DND-41 (cell line): Measurements from ENCODE around the gene PSEN1.
"Not testable (repeated sequence)": the region's sequence is repeated elsewhere in the genome, so short reads cannot be mapped to it uniquely, and the experiment has no call there.

Experiments
- ATAC-seq: fragments of 200-7000 bp; cut with Tn5 transposase; 3 replicates; pipeline ENCODE4 v1.9.1; 2021; ENCODE audit warnings: low read depth; ENCODE audit not compliant: insufficient read depth
- DNase-seq: peaks from one replicate; pipeline ENCODE4 v3.0.0-alpha.2; 2020
- H2AFZ ChIP-seq: 2 replicates; pipeline ENCODE4 v1.6.0; 2012; ENCODE audit warnings: low read depth, low read length
- H3K27ac ChIP-seq: 2 replicates; pipeline ENCODE4 v1.5.1; 2012; ENCODE audit warnings: low read length, inconsistent platforms
- H3K27me3 ChIP-seq: fragments of 200-600 bp; sonication (generic); 2 replicates; pipeline ENCODE4 v1.6.0; 2012; ENCODE audit warnings: low read length, mild to moderate bottlenecking, inconsistent platforms; ENCODE audit not compliant: insufficient read depth, poor library complexity
- H3K36me3 ChIP-seq: 2 replicates; pipeline ENCODE4 v1.5.1; 2012; ENCODE audit warnings: low read length, inconsistent platforms; ENCODE audit not compliant: insufficient read depth
- H3K4me1 ChIP-seq: 2 replicates; pipeline ENCODE4 v1.5.1; 2012; ENCODE audit warnings: mild to moderate bottlenecking, low read length; ENCODE audit not compliant: insufficient read depth
- H3K4me2 ChIP-seq: 2 replicates; pipeline ENCODE4 v1.6.0; 2012; ENCODE audit warnings: mild to moderate bottlenecking, moderate library complexity, low read length, inconsistent platforms; ENCODE audit not compliant: insufficient read depth
- H3K4me3 ChIP-seq, 2 experiments: fragments of 200-600 bp in 1 of 2; shearing (Covaris generic) in 1 of 2; 2 replicates each; pipeline ENCODE4 v1.5.1; 2012 to 2016; ENCODE audit warnings: inconsistent platforms in 2 of 2, low read length in 2 of 2, mild to moderate bottlenecking in 2 of 2, low read depth in 1 of 2, moderate library complexity in 1 of 2
- H3K79me2 ChIP-seq: 2 replicates; pipeline ENCODE4 v1.6.0; 2012; ENCODE audit warnings: low read length, inconsistent platforms; ENCODE audit not compliant: insufficient read depth
- H3K9ac ChIP-seq: 2 replicates; pipeline ENCODE4 v1.6.0; 2012; ENCODE audit warnings: low read depth, mild to moderate bottlenecking, inconsistent platforms, low read length, moderate library complexity
- H3K9me3 ChIP-seq: 2 replicates; pipeline ENCODE4 v1.5.1; 2012; ENCODE audit warnings: low read length, moderate library complexity, mild to moderate bottlenecking, inconsistent platforms; ENCODE audit not compliant: insufficient read depth, severe bottlenecking
- H4K20me1 ChIP-seq: 2 replicates; pipeline ENCODE4 v1.6.0; 2012; ENCODE audit warnings: low read length; ENCODE audit not compliant: insufficient read depth
- CTCF ChIP-seq: IDR thresholded peaks from 2 replicates; pipeline ENCODE4 v1.5.1; 2012; ENCODE audit warnings: borderline replicate concordance, low read length, moderate library complexity, mild to moderate bottlenecking; ENCODE audit not compliant: poor library complexity, severe bottlenecking; ENCODE audit errors: extremely low read depth
- EZH2 ChIP-seq: IDR thresholded peaks from 3 replicates; pipeline ENCODE4 v1.6.1; 2012; ENCODE audit warnings: borderline replicate concordance, low read depth, mild to moderate bottlenecking, moderate library complexity, low read length, inconsistent platforms; ENCODE audit not compliant: severe bottlenecking

The PSEN1 gene

GRCh38 chr14:73176685-73177084 lies 40.4 kb downstream of the PSEN1 start:
- H3K9ac ChIP-seq: no peak overlapping the region
- no peaks in the 10 kb centered on the region for H3K9me3 ChIP-seq
- H3K4me3 ChIP-seq: no peak overlapping the region
- H3K36me3 ChIP-seq: peaks cover 55% of the 10 kb centered on the region
- TF ChIP-seq CTCF (no peak), EZH2 (no peak)
- no peaks in the 10 kb centered on the region for H3K4me1 ChIP-seq
- H4K20me1 ChIP-seq: no peaks in the 10 kb centered on the region
- H3K27ac ChIP-seq: no peak overlapping the region
- ATAC-seq (no peak), DNase-seq (no peak)
- no peak overlapping the region for H2AFZ ChIP-seq
- H3K27me3 ChIP-seq: no peaks in the 10 kb centered on the region
- no peak overlapping the region for H3K4me2 ChIP-seq
- H3K79me2 ChIP-seq: no peaks in the 10 kb centered on the region

GRCh38 chr14:73180385-73180805 lies 44.1 kb downstream of the PSEN1 start:
- Histone ChIP-seq H2AFZ (no peak overlapping the region), H3K4me2 (no peak overlapping the region), H3K4me1 (no peaks in the 10 kb centered on the region), H3K36me3 (peaks cover 30% of the 10 kb centered on the region), H3K4me3 (no peak overlapping the region), H3K9me3 (no peaks in the 10 kb centered on the region), H3K9ac (no peak overlapping the region), H3K79me2 (no peaks in the 10 kb centered on the region), H3K27me3 (no peaks in the 10 kb centered on the region), H3K27ac (no peak overlapping the region), H4K20me1 (no peaks in the 10 kb centered on the region)
- TF ChIP-seq EZH2 (no peak), CTCF (no peak)
- no peak for DNase-seq
- ATAC-seq: no peak

GRCh38 chr14:73180969-73181368 lies 44.7 kb downstream of the PSEN1 start:
- H3K27ac ChIP-seq, ATAC-seq, H4K20me1 ChIP-seq, H3K9me3 ChIP-seq, H2AFZ ChIP-seq, H3K4me2 ChIP-seq, H3K9ac ChIP-seq, DNase-seq, H3K27me3 ChIP-seq, H3K4me1 ChIP-seq, H3K4me3 ChIP-seq, H3K79me2 ChIP-seq: not testable (repeated sequence)
- peaks cover 30% of the 10 kb centered on the region for H3K36me3 ChIP-seq

- Histone ChIP-seq H4K20me1 (no peaks in the 10 kb centered on the region), H3K36me3 (peaks cover 38% of the 10 kb centered on the region), H2AFZ (no peak overlapping the region), H3K27me3 (no peaks in the 10 kb centered on the region), H3K4me2 (no peak overlapping the region), H3K27ac (no peak overlapping the region), H3K4me3 (no peak overlapping the region), H3K9ac (no peak overlapping the region), H3K9me3 (no peaks in the 10 kb centered on the region), H3K4me1 (no peaks in the 10 kb centered on the region), H3K79me2 (no peaks in the 10 kb centered on the region)
- DNase-seq: no peak
- no peak for ATAC-seq
- TF ChIP-seq CTCF (no peak), EZH2 (no peak)
These were observed 52.2 kb downstream of the PSEN1 start for GRCh38 chr14:73188501-73188911.
